GM12878 (cell line): ENCODE results near the gene CD2AP. TPM values are rescaled to one million over a fixed set of nuclear protein-coding genes. Genes with fewer than 3 reads are reported as not detected.

Source experiments
- ATAC-seq: fragments of 200-7000 bp; cut with Tn5 transposase; 3 replicates; pipeline ENCODE4 v1.9.1; 2020; ENCODE audit warnings: mild to moderate bottlenecking, moderate library complexity
- BruUV-seq: library from RNA; stranded (reverse); fragments of 400-500 nt; replicated peaks from 2 replicates; lab custom pipeline; 2021; lab: Mats Ljungman, UMichigan
- CTCF ChIA-PET: fragments of 300-600 bp; sonication (Branson Sonifier 250); formaldehyde crosslinking; extraction: SDS; loops from one replicate; lab custom pipeline; 2021; ENCODE audit warnings: inconsistent platforms; lab: Yijun Ruan, JAX
- POLR2A ChIA-PET: fragments of 350-600 bp; formaldehyde crosslinking; extraction: SDS; loops from one replicate; lab custom pipeline; 2021; ENCODE audit warnings: inconsistent platforms; lab: Charles Lee
- RAD21 ChIA-PET: fragments of 300-600 bp; sonication (Branson Sonifier 250); formaldehyde crosslinking; loops from one replicate; lab custom pipeline; 2023; ENCODE audit warnings: antibody characterized with exemption; ENCODE audit not compliant: unreplicated experiment; lab: Charles Lee
- SMC1A ChIA-PET: fragments of 300-600 bp; sonication (Branson Sonifier 250); formaldehyde crosslinking; loops from one replicate; lab custom pipeline; 2023; ENCODE audit not compliant: unreplicated experiment, uncharacterized antibody; lab: Charles Lee
- DNase-seq: peaks from one replicate; pipeline ENCODE4 v3.0.0-alpha.2; 2011; ENCODE audit warnings: low read depth, low spot score
- FAIRE-seq: peaks from 3 replicates; lab custom pipeline; 2011; peaks lifted over from hg19 to GRCh38; lab: Jason Lieb, UNC
- H2AFZ ChIP-seq: 2 replicates; pipeline ENCODE4 v1.6.0; 2011; ENCODE audit warnings: low read depth, low read length, control low read depth; ENCODE audit not compliant: control insufficient read depth
- H3K27ac ChIP-seq: 2 replicates; pipeline ENCODE4 v1.5.1; 2011; ENCODE audit warnings: control low read depth; ENCODE audit not compliant: control insufficient read depth, insufficient read depth
- H3K27me3 ChIP-seq, 2 experiments: replicated peaks in 1 of 2; 2 replicates each; pipeline versions ENCODE4 v1.6.0 to v1.6.1; 2011; ENCODE audit warnings: low read length in 1 of 2; ENCODE audit not compliant: control insufficient read depth in 2 of 2, insufficient read depth in 2 of 2
- H3K36me3 ChIP-seq, 2 experiments: 2 replicates each; pipeline ENCODE4 v1.5.1; 2011; ENCODE audit warnings: low read length in 1 of 2; ENCODE audit not compliant: control insufficient read depth in 2 of 2, insufficient read depth in 2 of 2
- H3K4me1 ChIP-seq: 2 replicates; pipeline ENCODE4 v1.6.1; 2011; ENCODE audit warnings: mild to moderate bottlenecking, low read length, moderate library complexity, mixed read lengths; ENCODE audit not compliant: control insufficient read depth, insufficient read depth
- H3K4me2 ChIP-seq: 2 replicates; pipeline ENCODE4 v1.6.0; 2011; ENCODE audit warnings: control low read depth; ENCODE audit not compliant: control insufficient read depth, insufficient read depth
- H3K4me3 ChIP-seq: fragments of 200-600 bp; sonication (generic); 2 replicates; pipeline ENCODE4 v1.5.1; 2016
- H3K79me2 ChIP-seq: 2 replicates; pipeline ENCODE4 v1.6.0; 2011; ENCODE audit warnings: low read length; ENCODE audit not compliant: control insufficient read depth, insufficient read depth
- H3K9ac ChIP-seq: 2 replicates; pipeline ENCODE4 v1.8.0; 2011; ENCODE audit warnings: low read length, control low read depth, mixed read lengths; ENCODE audit not compliant: control insufficient read depth, insufficient read depth
- H3K9me3 ChIP-seq: replicated peaks from 3 replicates; pipeline ENCODE4 v1.5.1; 2011; ENCODE audit warnings: mild to moderate bottlenecking, low read length; ENCODE audit not compliant: control insufficient read depth, insufficient read depth
- H4K20me1 ChIP-seq: 2 replicates; pipeline ENCODE4 v1.6.0; 2011; ENCODE audit not compliant: control insufficient read depth, insufficient read depth
- ATF7 ChIP-seq: fragments of 450-650 bp; IDR thresholded peaks from 2 replicates; pipeline ENCODE4 v1.6.1; 2016; ENCODE audit warnings: low read depth, mild to moderate bottlenecking
- BHLHE40 ChIP-seq, 2 experiments: fragments of 450-650 bp in 1 of 2; IDR thresholded peaks; 2 replicates each; pipeline ENCODE4 v1.6.1; 2011 to 2017; ENCODE audit warnings: low read depth in 2 of 2, borderline replicate concordance in 1 of 2, improper control_type of control experiment in 1 of 2, low read length in 1 of 2, mild to moderate bottlenecking in 1 of 2
- CHD1 ChIP-seq: IDR thresholded peaks from 2 replicates; pipeline ENCODE4 v1.6.1; 2012; ENCODE audit warnings: low read depth, low read length, improper control_type of control experiment
- CTCF ChIP-seq, 3 experiments: IDR thresholded peaks in 2 of 3; conservative IDR thresholded peaks in 1 of 3; 2 replicates each; pipeline ENCODE4 v1.5.1; 2011; ENCODE audit warnings: low read depth in 3 of 3, low read length in 3 of 3, mild to moderate bottlenecking in 3 of 3, control low read depth in 2 of 3, moderate library complexity in 2 of 3, inconsistent platforms in 1 of 3, mixed read lengths in 1 of 3; ENCODE audit not compliant: control insufficient read depth in 2 of 3, insufficient read depth in 1 of 3; ENCODE audit errors: extremely low read depth in 1 of 3
- FOXM1 ChIP-seq: IDR thresholded peaks from 2 replicates; pipeline ENCODE4 v1.6.1; 2012; ENCODE audit warnings: low read depth, mild to moderate bottlenecking, inconsistent platforms, low read length, moderate library complexity
- KDM1A ChIP-seq: fragments of 200-600 bp; sonication (generic); IDR thresholded peaks from 2 replicates; pipeline ENCODE4 v1.6.1; 2016; ENCODE audit warnings: borderline replicate concordance
- MTA2 ChIP-seq: fragments of 450-650 bp; IDR thresholded peaks from 2 replicates; pipeline ENCODE4 v1.6.1; 2016; ENCODE audit warnings: low read depth, mild to moderate bottlenecking, moderate library complexity
- NFYB ChIP-seq: IDR thresholded peaks from 2 replicates; pipeline ENCODE4 v1.6.1; 2011; ENCODE audit warnings: low read depth, mild to moderate bottlenecking, low read length, improper control_type of control experiment, moderate library complexity; ENCODE audit not compliant: insufficient read depth
- RCOR1 ChIP-seq: conservative IDR thresholded peaks from 2 replicates; pipeline ENCODE4 v1.6.1; 2012; ENCODE audit warnings: low read depth, low read length, improper control_type of control experiment
- RUNX3 ChIP-seq: IDR thresholded peaks from 2 replicates; pipeline ENCODE4 v1.6.1; 2012; ENCODE audit warnings: low read length, inconsistent platforms
- TCF7 ChIP-seq: IDR thresholded peaks from 2 replicates; pipeline ENCODE4 v1.6.1; 2014; ENCODE audit warnings: antibody characterized with exemption, borderline replicate concordance
- YBX1 ChIP-seq: fragments of 450-650 bp; IDR thresholded peaks from 2 replicates; pipeline ENCODE4 v1.6.1; 2016; ENCODE audit warnings: antibody characterized with exemption
- ZBTB4 ChIP-seq: fragments of 450-650 bp; formaldehyde crosslinking; IDR thresholded peaks from 2 replicates; pipeline ENCODE4 v1.4.0; 2022; ENCODE audit warnings: mild to moderate bottlenecking, moderate library complexity
- ZNF217 ChIP-seq: fragments of 450-650 bp; IDR thresholded peaks from 2 replicates; pipeline ENCODE4 v1.6.1; 2017; ENCODE audit warnings: antibody characterized with exemption, mild to moderate bottlenecking
- ZNF687 ChIP-seq: fragments of 450-650 bp; IDR thresholded peaks from 2 replicates; pipeline ENCODE4 v1.6.1; 2017; ENCODE audit warnings: mild to moderate bottlenecking, moderate library complexity
- WGBS: methylation state at CpG from one replicate; pipeline ENCODE4 v1.1.6; 2016; ENCODE audit warnings: low lambda C conversion rate; ENCODE audit not compliant: insufficient replicate concordance, insufficient coverage; ENCODE audit errors: missing lambda C conversion rate; 5-methylcytosine and 5-hydroxymethylcytosine counted together
- in situ Hi-C: fragments of 300-500 bp; cut with MboI; formaldehyde crosslinking; loops from 9 replicates; pipeline ENCODE4 v1.14.3; 2018; ENCODE audit warnings: mixed read lengths
- intact Hi-C: fragments of 100-400 bp; cut with micrococcal nuclease; formaldehyde crosslinking; loops from one replicate; pipeline ENCODE4 v1.14.2; 2022; ENCODE audit not compliant: unreplicated experiment
- polyA plus RNA-seq, 11 experiments: library from polyadenylated mRNA; depleted of rRNA in 4 of 11; unstranded in 6 of 11; stranded (reverse) in 5 of 11; fragments of >200 nt; fragmentation: Nextera tagmentation in 4 of 11; fragmentation: Illumina TruSeq in 1 of 11; extraction: Ambion mirVana in 4 of 11; extraction: Trizol in 1 of 11; gene quantifications; 1 replicate in 1 of 11; 2 replicates in 10 of 11; pipeline versions ENCODE4 v1.2.1 to v1.2.3, GENCODE V29; 2011 to 2016; ENCODE audit warnings: inconsistent platforms in 2 of 11, missing spikeins in 2 of 11, low read depth in 1 of 11
- total RNA-seq, 4 experiments: library from RNA; depleted of rRNA in 3 of 4; stranded (reverse); fragments of >200 nt in 3 of 4; fragmentation: Illumina TruSeq in 1 of 4; extraction: Trizol in 1 of 4; gene quantifications; 2 replicates each; pipeline versions ENCODE4 v1.2.1 to v1.2.3, GENCODE V29; 2013 to 2021

The CD2AP gene
- total and polyA plus RNA-seq, 10 of the 15 experiments (the other 5 are each of a cell fraction or from before 2014, with no cell fraction given), result 5.4 to 46.6 (median 20.9) TPM

GRCh38 chr6:47437592-47437991 lies 40.0 kb upstream of the CD2AP start:
- Histone ChIP-seq H3K4me3 (peak overlapping the region; percentile 13; the same call in 1 of the 2 replicates), H3K79me2 (no peaks in the 10 kb centered on the region), H2AFZ (no peak overlapping the region), H4K20me1 (no peaks in the 10 kb centered on the region), H3K4me2 (peak overlapping the region; percentile 81), H3K27me3 (no peaks in the 10 kb centered on the region), H3K9me3 (no peaks in the 10 kb centered on the region; the same call in 2 of the 3 replicates), H3K27ac (peak overlapping the region; percentile 22; the same call in 1 of the 2 replicates), H3K4me1 (peaks cover 36% of the 10 kb centered on the region), H3K36me3 (no peaks in the 10 kb centered on the region), H3K9ac (no peak overlapping the region)
- DNase-seq (peak; percentile 44), FAIRE-seq (peak; percentile 47), ATAC-seq (peak; percentile 67)
- intact Hi-C loops, result no loop called here
- ChIA-PET SMC1A (interaction anchor here (0.7 to 3.0 kb wide), 8 partner anchors 12 to 118 kb away, joined by 3 to 12 read pairs (median 3); no protein-coding TSS in a partner anchor), RAD21 (interaction anchor here (1.0 to 1.4 kb wide), 4 partner anchors 19 to 40 kb away, joined by 3 to 11 read pairs (median 4); partner anchors contain the start of gene CD2AP), POLR2A (interaction anchor here (1.1 kb wide), 1 partner anchor 23 kb away, joined by 3 read pairs; no protein-coding TSS in a partner anchor), CTCF (interaction anchor here (1.0 kb wide), 1 partner anchor 40 kb away, joined by 3 read pairs; the partner anchor contains the start of gene CD2AP)
- WGBS, result 17% methylated on average over 4 of the region's 4 CpGs
- no TSS peak for BruUV-seq
- in situ Hi-C loops, result no loop called here
- peak; percentile 39 to 43; a peak in 2 of 4 replicates for TF ChIP-seq BHLHE40 (IDR thresholded peaks at IDR 0.05; ENCODE audit: borderline replicate concordance in 1 of 2, low read depth in 2 of 2, low read length in 1 of 2)
- no peak for TF ChIP-seq YBX1
- TF ChIP-seq RCOR1, result no peak
- TF ChIP-seq ZBTB4 (CRISPR knock-in tag), result no peak
- no peak for TF ChIP-seq ZNF687
- peak; percentile 67 for TF ChIP-seq ATF7
- TF ChIP-seq CTCF (IDR thresholded peaks at IDR 0.05 in 2 of 3, conservative IDR thresholded peaks at IDR 0.05 in 1 of 3; ENCODE audit: control insufficient read depth in 2 of 3, extremely low read depth in 1 of 3, insufficient read depth in 1 of 3, low read depth in 3 of 3, low read length in 3 of 3), result no peak
- TF ChIP-seq RUNX3, result peak; percentile 80
- TF ChIP-seq MTA2, result peak; percentile 51
- TF ChIP-seq FOXM1, result peak; percentile 42; the same call in 1 of the 2 replicates
- TF ChIP-seq ZNF217, result no peak
- no peak for TF ChIP-seq KDM1A
- TF ChIP-seq CHD1, result no peak
- no peak for TF ChIP-seq NFYB
- no peak for TF ChIP-seq TCF7
